GM19035 (cell line): Measurements from ENCODE around the gene PDE4C.

ENCODE experiments used
- ATAC-seq: cut with Tn5 transposase; IDR thresholded peaks from one replicate; pipeline ENCODE4 v1.9.1; 2021; ENCODE audit not compliant: unreplicated experiment

PDE4C gene

DNA sequence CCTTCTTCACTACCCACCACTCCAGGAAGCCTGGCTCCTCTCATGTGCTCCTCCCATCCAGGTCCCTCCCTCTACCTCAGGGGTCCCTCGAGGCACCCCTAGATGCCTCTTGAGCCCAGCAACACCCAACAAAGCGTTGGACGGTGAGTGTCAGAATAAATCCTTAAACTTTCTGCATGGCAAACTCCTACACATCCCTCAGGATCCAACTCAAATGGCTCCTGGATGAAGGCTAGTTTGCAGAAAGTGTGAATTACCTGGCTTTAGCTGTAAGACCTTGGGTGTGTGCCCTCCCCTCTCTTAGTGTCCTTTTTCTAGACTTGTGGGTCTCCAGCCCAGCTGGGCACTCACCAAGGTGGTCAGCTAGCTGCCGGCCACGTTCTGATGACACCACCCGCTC lies 27.9 kb downstream of the PDE4C start:
- no peak for ATAC-seq

DNA sequence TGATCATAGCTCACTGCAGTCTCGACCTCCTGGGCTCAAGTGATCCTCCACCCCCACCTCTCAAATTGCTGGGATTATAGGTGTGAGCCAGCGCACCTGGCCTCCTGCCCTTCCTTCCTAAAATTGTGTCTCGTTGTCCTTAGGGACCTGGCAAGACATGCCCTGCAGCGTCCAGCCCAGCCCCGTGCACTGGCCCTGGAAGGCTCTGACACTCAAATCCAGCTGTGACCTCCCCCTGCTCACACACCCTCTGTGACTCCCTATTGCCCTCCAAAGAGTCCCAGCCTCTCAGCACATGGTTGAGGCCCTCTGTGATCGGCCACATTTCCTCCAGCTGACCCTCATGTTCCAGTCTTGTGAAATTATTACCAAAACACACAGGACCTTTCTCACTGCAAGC lies 28.3 kb downstream of the PDE4C start:
- no peak for ATAC-seq

DNA sequence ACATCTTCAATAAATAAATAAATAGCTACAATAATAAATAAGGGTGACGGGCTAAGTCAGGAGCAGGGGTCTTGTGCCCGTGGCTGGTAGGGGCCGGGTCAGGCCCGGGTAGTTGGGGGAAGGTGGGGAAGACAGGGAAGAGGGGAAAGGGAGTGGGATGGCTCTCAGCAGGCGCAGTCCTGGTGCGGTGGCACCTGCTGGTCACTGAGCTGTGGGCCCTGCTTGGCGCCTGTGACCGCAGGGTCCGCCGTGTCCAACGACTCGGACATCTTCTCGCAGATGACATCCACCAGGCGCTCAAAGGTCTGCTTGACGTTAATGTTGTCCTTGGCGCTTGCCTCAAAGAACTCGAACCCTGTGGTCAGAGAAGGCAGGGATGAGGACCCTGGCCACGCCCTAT lies 28.9 kb downstream of the PDE4C start:
- ATAC-seq, result no peak

DNA sequence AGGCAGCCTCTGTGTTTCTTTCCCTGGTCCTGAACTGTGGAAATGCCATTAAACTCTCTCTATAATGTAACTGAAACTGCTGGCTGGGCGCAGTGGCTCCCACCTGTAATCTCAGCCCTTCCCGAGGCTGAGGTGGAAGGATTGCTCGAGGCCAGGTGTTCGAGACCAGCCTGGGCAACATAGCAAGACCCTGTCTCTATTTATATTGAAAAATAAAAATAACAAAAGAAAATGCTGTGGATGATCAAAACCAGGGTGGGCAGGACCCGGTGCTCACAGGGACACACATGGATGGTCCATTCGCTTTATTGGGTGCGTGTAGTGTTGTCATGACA lies 29.8 kb downstream of the PDE4C start:
- no peak for ATAC-seq

DNA sequence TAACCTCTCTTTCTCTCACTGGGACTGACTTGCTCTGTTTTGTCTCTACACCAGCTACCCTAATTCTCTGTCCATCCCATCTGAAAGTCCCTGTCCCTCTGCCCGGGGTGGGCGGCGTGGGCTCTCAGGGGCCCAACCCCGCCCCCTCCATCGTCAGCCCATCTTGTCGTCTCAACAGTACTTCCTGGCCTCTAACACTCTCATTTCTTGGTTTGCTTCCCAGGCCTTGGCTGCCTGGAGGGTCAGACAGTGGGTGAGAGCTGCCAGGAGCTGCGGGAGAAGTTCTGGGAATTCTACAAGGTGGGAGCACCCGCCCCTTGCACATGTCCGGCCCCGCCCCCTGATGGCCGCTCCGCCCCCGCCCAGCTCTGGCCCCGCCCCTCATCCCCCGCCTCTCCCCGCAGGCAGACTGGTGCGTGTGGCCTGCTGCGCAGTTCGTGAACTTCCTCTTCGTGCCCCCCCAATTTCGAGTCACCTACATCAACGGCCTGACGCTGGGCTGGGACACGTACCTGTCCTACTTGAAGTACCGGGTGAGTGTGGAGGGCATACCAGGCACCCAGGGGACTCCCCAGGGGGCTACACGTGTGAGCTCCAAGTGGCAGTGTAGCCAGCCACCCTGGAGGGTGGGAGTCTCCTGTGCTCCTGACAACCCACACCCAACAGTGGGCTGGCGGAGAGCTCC lies 31.5 kb downstream of the PDE4C start:
- ATAC-seq, result no peak

DNA sequence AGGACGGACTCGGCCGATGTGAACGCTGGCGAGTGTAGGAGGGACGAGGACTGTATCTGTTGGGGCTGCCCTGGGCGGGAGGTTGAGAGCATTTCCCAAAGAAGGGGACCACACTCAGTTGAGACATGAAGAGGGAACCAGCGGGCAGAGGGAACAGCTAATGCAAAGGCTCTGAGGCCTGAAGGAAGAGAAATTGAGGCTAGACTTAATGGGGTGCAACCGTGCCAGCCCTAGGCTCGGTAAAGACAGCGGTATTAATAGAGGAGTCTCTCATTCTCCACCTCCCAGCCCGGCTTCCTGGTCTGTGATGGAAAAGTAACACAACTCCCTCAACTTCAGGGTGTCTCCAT lies 32.1 kb downstream of the PDE4C start:
- ATAC-seq, result no peak

DNA sequence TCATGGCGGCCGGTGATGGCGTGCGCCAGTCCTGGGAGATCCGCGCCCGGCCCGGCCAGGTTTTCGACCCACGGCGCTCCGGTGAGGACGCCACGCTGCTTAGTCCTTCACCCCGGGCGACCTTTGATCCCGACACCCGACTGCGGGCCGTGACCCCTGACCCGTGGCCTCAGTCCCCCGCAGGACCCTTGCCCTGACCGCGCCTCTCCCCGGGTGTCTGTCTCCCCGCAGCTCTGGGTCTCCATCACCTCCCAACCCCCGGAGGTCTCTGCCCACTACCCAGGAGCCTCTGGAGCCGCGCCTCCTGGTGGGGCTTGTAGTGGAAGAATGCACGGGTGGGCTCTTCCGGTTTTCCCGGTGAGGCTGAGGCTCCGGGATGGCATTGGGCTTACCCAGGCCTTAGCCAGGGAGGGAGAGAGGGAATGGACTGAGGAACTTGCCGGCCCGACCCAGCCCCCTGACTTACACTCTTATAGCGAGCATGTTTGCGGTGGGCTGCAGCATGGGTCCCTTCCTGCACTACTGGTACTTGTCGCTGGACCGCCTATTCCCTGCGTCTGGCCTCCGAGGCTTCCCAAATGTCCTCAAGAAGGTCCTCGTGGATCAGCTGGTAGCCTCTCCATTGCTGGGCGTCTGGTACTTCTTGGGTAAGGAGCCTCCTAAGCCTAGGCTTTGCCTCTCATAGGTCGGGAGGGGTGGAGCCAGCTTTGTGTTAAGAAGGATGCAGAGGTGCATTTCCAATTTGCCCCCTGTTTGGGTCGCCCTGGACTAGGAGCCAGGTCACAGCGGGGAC lies 32.7 kb downstream of the PDE4C start:
- no peak for ATAC-seq

DNA sequence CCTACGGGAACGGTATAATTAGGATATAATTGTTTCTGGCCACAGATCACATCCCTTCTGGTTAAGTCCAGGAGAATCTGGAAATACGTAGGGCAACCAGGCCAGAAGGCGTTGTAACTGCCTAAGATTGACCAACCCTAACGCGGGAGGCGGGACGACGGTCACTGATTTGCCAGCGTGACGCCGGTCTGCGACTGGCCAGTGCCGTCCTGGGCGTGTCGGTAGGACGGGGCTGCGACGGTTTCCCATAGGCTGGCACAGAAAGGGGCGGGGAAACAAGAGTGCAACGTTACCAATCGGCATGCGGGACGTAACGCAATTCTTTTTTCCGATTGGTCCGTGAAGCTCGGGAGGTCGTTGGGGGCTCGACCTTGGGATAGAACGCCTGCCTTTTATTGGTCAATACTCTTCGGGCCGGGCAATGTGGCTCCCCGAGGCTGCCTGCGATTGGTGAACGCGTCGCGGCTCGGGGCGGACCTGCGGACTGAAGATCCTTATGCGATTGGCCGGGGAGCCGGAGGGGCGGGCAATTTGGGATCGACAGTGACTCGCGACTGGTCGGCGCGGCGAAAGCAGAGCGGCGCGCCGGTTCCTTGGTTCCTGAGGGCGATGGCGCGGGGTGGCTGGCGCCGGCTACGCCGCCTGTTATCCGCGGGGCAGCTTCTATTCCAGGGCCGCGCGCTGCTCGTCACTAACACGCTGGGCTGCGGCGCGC lies 33.4 kb downstream of the PDE4C start, which contains the start of gene MPV17L2:
TSS of gene MPV17L2 (plus strand) at position 546 of the 715 bp plus-strand sequence. CDS start at position 610, 64 bp downstream.
- ATAC-seq, result peak; percentile 85

DNA sequence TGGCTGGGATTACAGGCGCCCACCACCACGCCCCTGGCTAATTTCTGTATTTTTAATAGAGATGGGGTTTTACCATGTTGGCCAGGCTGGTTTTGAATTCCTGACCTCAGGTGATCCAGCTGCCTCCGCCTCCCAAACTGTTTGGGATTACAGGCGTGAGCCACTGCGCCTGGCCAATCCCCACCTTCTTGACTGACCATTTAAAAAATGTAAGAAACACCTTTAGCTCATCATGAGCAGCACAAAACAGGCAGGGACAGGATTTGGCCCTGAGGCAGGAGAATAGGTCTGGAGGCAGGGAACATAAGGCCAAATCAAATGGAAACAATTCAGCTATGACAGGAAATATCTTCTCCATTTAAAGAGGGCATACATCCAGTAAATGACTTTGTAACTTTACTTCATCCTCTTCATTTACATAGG lies 34.6 kb downstream of the PDE4C start:
- ATAC-seq, result no peak

DNA sequence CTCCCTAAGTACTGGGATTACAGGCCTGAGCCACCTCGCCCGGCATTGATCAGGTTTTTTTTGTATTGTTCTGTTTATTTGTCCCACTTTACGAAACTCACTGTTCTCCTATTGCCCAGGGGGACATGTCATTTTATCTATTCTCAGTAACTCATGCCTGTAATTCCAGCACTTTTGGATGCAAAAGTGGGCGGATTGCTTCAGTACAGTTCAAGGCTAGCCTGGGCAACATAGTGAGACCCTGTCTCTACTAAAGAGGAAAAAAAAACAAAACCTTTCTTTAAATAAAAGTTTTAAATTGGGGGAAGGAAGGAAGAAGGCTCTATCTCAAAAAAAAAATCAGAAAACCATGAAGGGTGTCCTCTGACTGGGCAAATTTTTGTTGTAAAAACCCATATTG lies 36.0 kb downstream of the PDE4C start:
- ATAC-seq, result no peak

DNA sequence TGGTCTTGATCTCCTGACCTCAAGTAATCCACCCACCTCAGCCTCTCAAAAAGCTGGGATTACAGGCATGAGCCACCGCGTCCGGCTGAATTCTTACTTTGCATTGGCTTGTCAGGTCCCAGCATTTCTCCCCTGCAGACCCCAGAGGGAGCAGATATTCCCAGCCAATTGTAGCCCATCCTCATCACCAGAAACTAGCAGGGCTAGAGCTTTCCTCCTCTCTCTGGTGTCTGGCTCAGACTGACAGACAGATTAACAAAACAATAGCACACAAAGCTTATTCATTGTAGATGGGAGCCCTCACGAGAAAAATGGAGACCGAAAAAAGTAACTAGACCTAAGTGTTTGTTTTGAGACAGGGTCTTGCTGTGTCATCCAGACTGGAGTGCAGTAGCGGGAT lies 40.7 kb downstream of the PDE4C start:
- no peak for ATAC-seq

DNA sequence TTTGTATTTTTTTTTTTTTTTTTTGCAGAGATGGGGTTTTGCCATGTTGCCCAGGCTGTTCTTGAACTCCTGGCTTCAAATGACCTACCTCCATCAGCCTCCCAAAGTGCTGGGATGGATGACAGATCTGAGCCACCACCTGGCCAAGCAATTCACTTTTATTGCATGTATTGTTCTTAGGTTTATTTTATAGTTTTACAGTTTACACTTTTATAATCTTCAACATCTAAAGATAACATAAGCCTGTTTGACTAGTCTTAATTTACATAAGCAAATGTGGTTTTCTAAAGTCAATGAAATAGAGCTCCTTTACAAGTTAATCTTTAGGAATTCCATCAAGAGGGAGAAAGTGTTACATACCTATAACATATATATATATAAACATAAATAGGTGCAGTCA lies 42.7 kb downstream of the PDE4C start:
- no peak for ATAC-seq

DNA sequence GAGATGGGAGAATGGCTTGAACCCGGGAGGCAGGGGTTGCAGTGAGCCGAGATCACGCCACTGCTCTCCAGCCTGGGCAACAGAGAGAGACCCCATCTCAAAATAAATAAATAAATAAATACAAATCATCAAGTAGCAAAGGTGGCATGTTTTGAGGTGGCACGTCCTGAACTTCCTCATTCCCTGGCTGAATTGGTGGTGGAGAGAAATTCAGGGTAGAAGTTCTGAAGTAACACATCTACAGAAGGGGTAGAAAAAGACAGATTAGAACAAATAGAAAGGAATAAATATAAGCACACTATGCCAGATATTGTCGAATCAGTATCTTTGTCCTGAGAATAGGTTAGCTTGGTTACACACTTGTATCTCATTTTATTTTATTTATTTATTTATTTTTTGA lies 46.3 kb downstream of the PDE4C start:
- ATAC-seq, result no peak

DNA sequence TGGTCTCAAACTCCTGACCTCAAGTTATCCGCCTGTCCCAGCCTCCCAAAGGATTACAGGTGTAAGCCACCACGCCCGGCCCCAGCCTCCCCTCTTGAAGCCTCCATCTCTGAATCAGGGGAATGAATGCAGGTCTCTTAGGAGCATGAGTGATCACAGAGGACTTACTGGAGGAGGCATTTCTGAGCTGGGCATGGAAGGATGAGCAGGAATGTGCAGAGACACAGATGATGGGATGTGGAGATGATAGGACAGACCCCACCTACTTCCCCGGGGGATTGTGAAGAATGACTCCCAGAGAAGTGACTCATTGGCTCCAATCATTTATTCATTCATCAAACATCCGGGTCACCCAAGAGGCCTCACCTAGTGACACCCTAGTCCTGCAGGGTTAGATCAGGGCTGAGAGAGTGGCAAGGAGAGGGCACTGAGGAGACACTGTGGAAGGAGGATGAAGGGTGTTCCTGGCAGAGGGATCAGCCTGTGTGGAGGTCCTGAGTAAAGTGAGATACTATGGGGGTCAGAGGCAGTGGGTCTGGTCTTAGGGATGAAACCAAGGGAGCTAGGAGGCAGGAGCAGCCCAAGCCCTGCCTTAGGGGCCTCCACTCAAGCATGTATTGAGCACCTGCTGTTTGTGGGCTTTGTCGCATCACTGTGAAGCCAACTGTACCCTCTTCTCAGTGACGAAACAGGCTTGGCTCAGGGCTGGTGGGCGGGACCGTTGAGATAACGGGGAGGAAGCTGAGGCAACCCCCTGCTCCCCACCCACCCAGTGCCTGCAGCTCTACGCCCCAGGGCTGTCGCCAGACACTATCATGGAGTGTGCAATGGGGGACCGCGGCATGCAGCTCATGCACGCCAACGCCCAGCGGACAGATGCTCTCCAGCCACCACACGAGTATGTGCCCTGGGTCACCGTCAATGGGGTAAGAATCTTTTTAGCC lies 49.6 kb downstream of the PDE4C start:
- ATAC-seq, result no peak

DNA sequence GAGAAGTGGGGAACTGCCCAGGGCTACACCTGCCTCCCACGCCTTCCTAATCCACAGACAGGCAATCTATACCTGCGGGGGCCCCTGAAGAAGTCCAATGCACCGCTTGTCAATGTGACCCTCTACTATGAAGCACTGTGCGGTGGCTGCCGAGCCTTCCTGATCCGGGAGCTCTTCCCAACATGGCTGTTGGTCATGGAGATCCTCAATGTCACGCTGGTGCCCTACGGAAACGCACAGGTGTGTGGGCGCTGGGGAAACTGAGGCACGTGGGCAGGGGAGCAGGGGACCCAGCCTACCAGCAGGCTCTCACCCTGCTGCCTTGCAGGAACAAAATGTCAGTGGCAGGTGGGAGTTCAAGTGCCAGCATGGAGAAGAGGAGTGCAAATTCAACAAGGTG lies 51.3 kb downstream of the PDE4C start:
- no peak for ATAC-seq
